ENCODE measurements around the gene TCEANC2.

TCEANC2 gene

GRCh38 chr1:54138994-54139393 lies 85.6 kb downstream of the TCEANC2 start:
- TF ChIP-seq GATA2 (IDR thresholded peaks at IDR 0.05; ENCODE audit: low read depth, low read length) = no peak
- TF ChIP-seq GATA3 (IDR thresholded peaks at IDR 0.05; ENCODE audit: low read depth, low read length) = no peak

GRCh38 chr1:54139711-54140110 lies 86.3 kb downstream of the TCEANC2 start:
- TF ChIP-seq GATA2 (IDR thresholded peaks at IDR 0.05; ENCODE audit: low read depth, low read length) (no peak), GATA3 (IDR thresholded peaks at IDR 0.05; ENCODE audit: low read depth, low read length) (no peak)

- TF ChIP-seq GATA2 (IDR thresholded peaks at IDR 0.05; ENCODE audit: low read depth, low read length) (no peak), GATA3 (IDR thresholded peaks at IDR 0.05; ENCODE audit: low read depth, low read length) (no peak)
Measured at GRCh38 chr1:54142146-54142900, 88.9 kb downstream of the TCEANC2 start.

- TF ChIP-seq GATA3 (IDR thresholded peaks at IDR 0.05; ENCODE audit: low read depth, low read length) = no peak
- no peak for TF ChIP-seq GATA2 (IDR thresholded peaks at IDR 0.05; ENCODE audit: low read depth, low read length)
Measured at GRCh38 chr1:54144366-54144765, 91.0 kb downstream of the TCEANC2 start.

GRCh38 chr1:54149734-54150133 lies 96.3 kb downstream of the TCEANC2 start:
- TF ChIP-seq GATA2 (IDR thresholded peaks at IDR 0.05; ENCODE audit: low read depth, low read length) (no peak), GATA3 (IDR thresholded peaks at IDR 0.05; ENCODE audit: low read depth, low read length) (no peak)

- TF ChIP-seq GATA2 (IDR thresholded peaks at IDR 0.05; ENCODE audit: low read depth, low read length) (no peak), GATA3 (IDR thresholded peaks at IDR 0.05; ENCODE audit: low read depth, low read length) (no peak)
Measured at GRCh38 chr1:54151013-54151412, 97.6 kb downstream of the TCEANC2 start.

- TF ChIP-seq GATA3 (IDR thresholded peaks at IDR 0.05; ENCODE audit: low read depth, low read length) = no peak
- TF ChIP-seq GATA2 (IDR thresholded peaks at IDR 0.05; ENCODE audit: low read depth, low read length) = no peak
Measured at GRCh38 chr1:54152696-54153095, 99.3 kb downstream of the TCEANC2 start, which contains the start of gene CDCP2. TSS of gene CDCP2 (minus strand) at chr1:54153000. CDS start at chr1:54152922, 78 bp downstream.

- no peak for TF ChIP-seq GATA3 (IDR thresholded peaks at IDR 0.05; ENCODE audit: low read depth, low read length)
- TF ChIP-seq GATA2 (IDR thresholded peaks at IDR 0.05; ENCODE audit: low read depth, low read length) = no peak
Measured at GRCh38 chr1:54153535-54154439, 100.4 kb downstream of the TCEANC2 start.

Measured in SH-SY5Y (cell line).